GM23248 (cell line): Measurements from ENCODE around the gene LRIF1. TPM values are rescaled to one million over a fixed set of nuclear protein-coding genes. Genes with fewer than 3 reads are reported as not detected.

Experiments
- DNase-seq: peaks from one replicate; pipeline ENCODE4 v3.0.0-alpha.2; 2015
- H2AFZ ChIP-seq: fragments of 200-600 bp; sonication (generic); 2 replicates; pipeline ENCODE4 v1.6.1; 2016; ENCODE audit warnings: antibody characterized with exemption
- H3F3A ChIP-seq: fragments of 200-600 bp; sonication (generic); 2 replicates; pipeline ENCODE4 v1.6.1; 2016; ENCODE audit warnings: mild to moderate bottlenecking, antibody characterized with exemption, mixed run types; ENCODE audit not compliant: insufficient read depth
- H3K27ac ChIP-seq: fragments of 200-600 bp; sonication (generic); 2 replicates; pipeline ENCODE4 v1.5.1; 2016; ENCODE audit warnings: mild to moderate bottlenecking
- H3K27me3 ChIP-seq: fragments of 200-600 bp; sonication (generic); replicated peaks from 2 replicates; pipeline ENCODE4 v1.6.1; 2016; ENCODE audit warnings: mild to moderate bottlenecking; ENCODE audit not compliant: insufficient read depth
- H3K36me3 ChIP-seq: fragments of 200-600 bp; sonication (generic); 2 replicates; pipeline ENCODE4 v1.6.1; 2016; ENCODE audit warnings: low read depth, mild to moderate bottlenecking
- H3K4me1 ChIP-seq: fragments of 200-600 bp; sonication (generic); 2 replicates; pipeline ENCODE4 v1.6.1; 2016; ENCODE audit warnings: mild to moderate bottlenecking; ENCODE audit not compliant: insufficient read depth
- H3K4me2 ChIP-seq: fragments of 200-600 bp; sonication (generic); one replicate; pipeline ENCODE4 v1.6.1; 2016; ENCODE audit warnings: mild to moderate bottlenecking; ENCODE audit not compliant: unreplicated experiment
- H3K4me3 ChIP-seq: fragments of 200-600 bp; sonication (generic); 2 replicates; pipeline ENCODE4 v1.5.1; 2016; ENCODE audit warnings: mild to moderate bottlenecking
- H3K79me2 ChIP-seq: fragments of 200-600 bp; sonication (generic); 2 replicates; pipeline ENCODE4 v1.6.1; 2016; ENCODE audit warnings: mild to moderate bottlenecking; ENCODE audit not compliant: insufficient read depth
- H3K9ac ChIP-seq: fragments of 200-600 bp; sonication (generic); 2 replicates; pipeline ENCODE4 v1.6.1; 2016; ENCODE audit warnings: mild to moderate bottlenecking
- H3K9me2 ChIP-seq: fragments of 200-600 bp; sonication (generic); 2 replicates; pipeline ENCODE4 v1.6.1; 2016; ENCODE audit warnings: mixed run types, mild to moderate bottlenecking, moderate library complexity; ENCODE audit not compliant: insufficient read depth
- H3K9me3 ChIP-seq: fragments of 200-600 bp; sonication (generic); one replicate; pipeline ENCODE4 v1.6.1; 2017; ENCODE audit warnings: low read depth
- H4K20me1 ChIP-seq: fragments of 200-600 bp; sonication (generic); 2 replicates; pipeline ENCODE4 v1.6.0; 2016; ENCODE audit not compliant: insufficient read depth
- EZH2 ChIP-seq: fragments of 200-600 bp; sonication (generic); IDR thresholded peaks from 2 replicates; pipeline ENCODE4 v1.6.1; 2018; ENCODE audit warnings: antibody characterized with exemption, mild to moderate bottlenecking; ENCODE audit not compliant: insufficient read depth, poor library complexity, severe bottlenecking
- EZH2phosphoT487 ChIP-seq: fragments of 200-600 bp; sonication (generic); IDR thresholded peaks from 2 replicates; pipeline ENCODE4 v1.6.1; 2018; ENCODE audit warnings: antibody characterized with exemption, moderate library complexity, mild to moderate bottlenecking, low read depth; ENCODE audit not compliant: insufficient read depth
- WGBS, 2 experiments: methylation state at CpG; one replicate each; pipeline ENCODE4 v1.1.6; 2015 to 2017; ENCODE audit warnings: low lambda C conversion rate in 2 of 2, low coverage in 1 of 2; ENCODE audit errors: missing lambda C conversion rate in 2 of 2; 5-methylcytosine and 5-hydroxymethylcytosine counted together
- in situ Hi-C: fragments of 300-500 bp; cut with MboI; formaldehyde crosslinking; loops from 2 replicates; pipeline ENCODE4 v1.15.0; 2020
- polyA plus RNA-seq: library from polyadenylated mRNA; unstranded; fragments of >200 nt; fragmentation: Nextera tagmentation; extraction: Ambion mirVana; gene quantifications from 2 replicates; pipeline ENCODE4 v1.2.1, GENCODE V29; 2016
- total RNA-seq: library from RNA; depleted of rRNA; stranded (reverse); fragments of >200 nt; shearing (Covaris generic); gene quantifications from 2 replicates; pipeline ENCODE4 v1.2.3, GENCODE V29; 2014

Gene LRIF1
- total and polyA plus RNA-seq, 2 experiments from 2014 or later = 18.6 to 19.2 TPM

DNA sequence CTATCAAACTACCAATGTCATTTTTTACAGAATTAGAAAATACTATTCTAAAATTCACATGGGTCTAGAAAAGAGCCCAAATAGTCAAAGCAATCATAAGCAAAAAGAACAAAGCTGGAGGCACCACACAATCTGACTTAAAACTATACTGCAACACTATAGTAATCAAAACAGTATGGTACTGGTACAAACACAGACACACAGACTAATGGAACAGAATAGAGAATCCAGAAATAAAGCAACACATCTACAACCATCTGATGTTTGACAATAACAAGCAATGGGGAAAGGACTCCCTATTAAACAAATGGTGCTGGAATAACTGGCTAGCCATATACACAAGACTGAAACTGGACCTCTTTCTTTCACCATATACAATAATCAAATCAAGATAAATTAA lies 50.9 kb downstream of the LRIF1 start:
- no peaks in the 10 kb centered on the region for H3K9me2 ChIP-seq
- H3K4me3 ChIP-seq = no peak overlapping the region
- no peaks in the 10 kb centered on the region for H4K20me1 ChIP-seq
- no peak for DNase-seq
- H3K79me2 ChIP-seq = no peaks in the 10 kb centered on the region
- H3K27ac ChIP-seq = no peak overlapping the region
- no peak overlapping the region for H3K4me2 ChIP-seq
- H3K27me3 ChIP-seq = no peaks in the 10 kb centered on the region
- H3K4me1 ChIP-seq = peaks cover 11% of the 10 kb centered on the region; the same call in 1 of the 2 replicates
- no peaks in the 10 kb centered on the region for H3K36me3 ChIP-seq
- no peak overlapping the region for H2AFZ ChIP-seq
- in situ Hi-C loops = no loop called here
- no peaks in the 10 kb centered on the region for H3F3A ChIP-seq
- H3K9me3 ChIP-seq = peaks cover 3% of the 10 kb centered on the region
- no peak for TF ChIP-seq EZH2phosphoT487
- TF ChIP-seq EZH2 = no peak
- no peak overlapping the region for H3K9ac ChIP-seq

- H3K9me2 ChIP-seq = no peaks in the 10 kb centered on the region
- no peak overlapping the region for H3K4me2 ChIP-seq
- no peak overlapping the region for H3K9ac ChIP-seq
- TF ChIP-seq EZH2phosphoT487 (no peak), EZH2 (no peak)
- H3K27me3 ChIP-seq = no peaks in the 10 kb centered on the region
- H3F3A ChIP-seq = no peaks in the 10 kb centered on the region
- H3K4me3 ChIP-seq = no peak overlapping the region
- in situ Hi-C loops = no loop called here
- 5 to 8% methylated on average over 3 of the region's 3 CpGs for WGBS, 2 experiments
- H2AFZ ChIP-seq = no peak overlapping the region
- no peaks in the 10 kb centered on the region for H3K79me2 ChIP-seq
- DNase-seq = no peak
- no peaks in the 10 kb centered on the region for H3K36me3 ChIP-seq
- no peak overlapping the region for H3K27ac ChIP-seq
- H3K4me1 ChIP-seq = no peaks in the 10 kb centered on the region
- H3K9me3 ChIP-seq = no peaks in the 10 kb centered on the region
- no peaks in the 10 kb centered on the region for H4K20me1 ChIP-seq
Observed at GRCh38 chr1:110903853-110904500, 59.7 kb downstream of the LRIF1 start.

DNA sequence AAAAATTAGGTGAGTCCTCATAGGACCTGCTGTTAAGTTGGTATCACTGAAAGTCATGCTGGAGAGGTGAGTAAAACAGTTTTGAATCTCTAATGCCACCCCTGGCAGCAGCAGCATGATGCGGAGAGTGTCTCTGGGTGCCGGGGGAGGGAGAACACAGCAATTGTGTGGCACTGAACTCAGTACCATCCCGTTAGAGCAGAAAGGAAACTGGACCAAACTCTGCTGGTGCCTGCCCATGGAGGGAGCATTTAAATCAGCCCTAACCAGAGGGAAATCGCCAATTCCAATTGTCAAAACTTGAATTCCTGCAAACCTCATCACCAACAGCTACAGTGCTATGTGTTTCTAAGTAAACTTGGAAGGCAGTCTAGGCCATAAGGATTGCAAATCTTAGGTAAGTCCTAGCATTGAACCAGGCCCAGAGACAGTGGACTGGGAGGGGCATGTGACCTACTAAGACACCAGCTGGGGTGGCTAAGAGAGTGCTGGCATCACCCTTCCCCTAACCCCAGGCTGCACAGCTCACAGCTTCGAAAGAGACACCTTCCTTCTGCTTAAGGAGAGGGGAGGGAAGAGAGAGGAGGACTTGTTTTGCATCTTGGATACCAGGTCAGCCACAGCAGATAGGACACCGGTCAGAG lies 60.8 kb downstream of the LRIF1 start:
- Histone ChIP-seq H2AFZ (no peak overlapping the region), H3K4me3 (no peak overlapping the region), H3K9me2 (no peaks in the 10 kb centered on the region), H3K9me3 (no peaks in the 10 kb centered on the region), H3K27me3 (no peaks in the 10 kb centered on the region), H3K36me3 (no peaks in the 10 kb centered on the region), H3K79me2 (no peaks in the 10 kb centered on the region), H3K4me1 (no peaks in the 10 kb centered on the region), H3K27ac (no peak overlapping the region), H4K20me1 (no peaks in the 10 kb centered on the region), H3K4me2 (no peak overlapping the region), H3K9ac (no peak overlapping the region), H3F3A (no peaks in the 10 kb centered on the region)
- in situ Hi-C loops = no loop called here
- TF ChIP-seq EZH2phosphoT487 = no peak
- no peak for DNase-seq
- 35 to 38% methylated on average over 6 of the region's 6 CpGs for WGBS, 2 experiments

- no peak overlapping the region for H3K4me3 ChIP-seq
- H3K9ac ChIP-seq = no peak overlapping the region
- no peaks in the 10 kb centered on the region for H3K36me3 ChIP-seq
- no peak for DNase-seq
- no peaks in the 10 kb centered on the region for H3K9me3 ChIP-seq
- TF ChIP-seq EZH2phosphoT487 (no peak), EZH2 (no peak)
- H3K27me3 ChIP-seq = no peaks in the 10 kb centered on the region
- no peaks in the 10 kb centered on the region for H3K4me1 ChIP-seq
- no peak overlapping the region for H2AFZ ChIP-seq
- WGBS, 2 experiments = 11 to 18% methylated on average over 1 of the region's 1 CpG
- no peak overlapping the region for H3K27ac ChIP-seq
- no peaks in the 10 kb centered on the region for H3F3A ChIP-seq
- in situ Hi-C loops = no loop called here
- no peaks in the 10 kb centered on the region for H4K20me1 ChIP-seq
- H3K79me2 ChIP-seq = no peaks in the 10 kb centered on the region
- no peaks in the 10 kb centered on the region for H3K9me2 ChIP-seq
- no peak overlapping the region for H3K4me2 ChIP-seq
Observed at GRCh38 chr1:110899458-110899843, 64.3 kb downstream of the LRIF1 start.
